SJCRH30 (cell line): ENCODE results near the gene SLC2A8. TPM values are rescaled to one million over a fixed set of nuclear protein-coding genes. Genes with fewer than 3 reads are reported as not detected.

Experiments used
- DNase-seq, 2 experiments: peaks; one replicate each; pipeline ENCODE4 v3.0.0-alpha.2; 2015 to 2020
- H3K27ac ChIP-seq: fragments of 250-450 bp; sonication (Bioruptor Pico); 2 replicates; pipeline ENCODE4 v1.5.1; 2020; ENCODE audit warnings: mild to moderate bottlenecking, moderate library complexity
- H3K27me3 ChIP-seq: fragments of 250-450 bp; sonication (Bioruptor Pico); 2 replicates; pipeline ENCODE4 v1.5.1; 2020; ENCODE audit warnings: mild to moderate bottlenecking, moderate library complexity
- H3K36me3 ChIP-seq: fragments of 250-450 bp; sonication (Bioruptor Pico); 2 replicates; pipeline ENCODE4 v1.5.1; 2020; ENCODE audit warnings: mild to moderate bottlenecking, moderate library complexity
- H3K4me1 ChIP-seq: fragments of 250-450 bp; sonication (Bioruptor Pico); 2 replicates; pipeline ENCODE4 v1.5.1; 2020; ENCODE audit warnings: mild to moderate bottlenecking, moderate library complexity
- H3K4me3 ChIP-seq: fragments of 250-450 bp; sonication (Bioruptor Pico); 2 replicates; pipeline ENCODE4 v1.5.1; 2020; ENCODE audit warnings: mild to moderate bottlenecking, moderate library complexity
- H3K9me3 ChIP-seq: fragments of 250-450 bp; sonication (Bioruptor Pico); replicated peaks from 2 replicates; pipeline ENCODE4 v1.5.1; 2020; ENCODE audit warnings: mild to moderate bottlenecking, moderate library complexity
- total RNA-seq: library from RNA; depleted of rRNA; stranded (reverse); fragments of >200 nt; shearing (Covaris generic); gene quantifications from 2 replicates; pipeline ENCODE4 v1.2.3, GENCODE V29; 2014

Gene SLC2A8
- total RNA-seq, 1 experiment from 2014 or later: 16.7 TPM

DNA sequence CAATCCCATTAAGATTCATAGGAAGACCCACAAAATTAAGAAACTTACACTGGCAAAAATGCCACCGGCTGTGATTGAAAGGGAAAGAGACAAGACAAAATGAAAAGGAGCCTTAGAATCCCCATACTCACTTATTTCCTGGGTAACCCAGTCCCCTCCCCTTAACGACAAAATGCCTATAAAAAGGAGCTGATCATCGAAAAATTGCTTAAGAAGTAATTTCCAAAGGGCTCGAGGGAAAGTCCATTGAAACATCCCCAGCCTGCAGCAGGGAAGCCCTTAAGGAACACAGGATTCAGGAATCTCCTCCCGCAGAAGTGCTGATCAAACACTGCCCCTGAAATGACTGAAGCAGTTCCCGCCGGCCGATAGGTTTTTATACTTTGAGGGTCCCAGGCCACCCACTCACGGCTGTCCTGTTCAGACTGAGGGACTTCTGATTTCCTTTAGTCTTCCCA, 26.5 kb downstream of the SLC2A8 start:
- no peaks in the 10 kb centered on the region for H3K9me3 ChIP-seq
- peaks cover 6% of the 10 kb centered on the region for H3K4me1 ChIP-seq
- peak overlapping the region; percentile 84 for H3K4me3 ChIP-seq
- peak overlapping the region; percentile 82 for H3K27ac ChIP-seq
- DNase-seq: no peak
- H3K27me3 ChIP-seq: no peaks in the 10 kb centered on the region
- peaks cover 2% of the 10 kb centered on the region; the same call in 1 of the 2 replicates for H3K36me3 ChIP-seq

DNA sequence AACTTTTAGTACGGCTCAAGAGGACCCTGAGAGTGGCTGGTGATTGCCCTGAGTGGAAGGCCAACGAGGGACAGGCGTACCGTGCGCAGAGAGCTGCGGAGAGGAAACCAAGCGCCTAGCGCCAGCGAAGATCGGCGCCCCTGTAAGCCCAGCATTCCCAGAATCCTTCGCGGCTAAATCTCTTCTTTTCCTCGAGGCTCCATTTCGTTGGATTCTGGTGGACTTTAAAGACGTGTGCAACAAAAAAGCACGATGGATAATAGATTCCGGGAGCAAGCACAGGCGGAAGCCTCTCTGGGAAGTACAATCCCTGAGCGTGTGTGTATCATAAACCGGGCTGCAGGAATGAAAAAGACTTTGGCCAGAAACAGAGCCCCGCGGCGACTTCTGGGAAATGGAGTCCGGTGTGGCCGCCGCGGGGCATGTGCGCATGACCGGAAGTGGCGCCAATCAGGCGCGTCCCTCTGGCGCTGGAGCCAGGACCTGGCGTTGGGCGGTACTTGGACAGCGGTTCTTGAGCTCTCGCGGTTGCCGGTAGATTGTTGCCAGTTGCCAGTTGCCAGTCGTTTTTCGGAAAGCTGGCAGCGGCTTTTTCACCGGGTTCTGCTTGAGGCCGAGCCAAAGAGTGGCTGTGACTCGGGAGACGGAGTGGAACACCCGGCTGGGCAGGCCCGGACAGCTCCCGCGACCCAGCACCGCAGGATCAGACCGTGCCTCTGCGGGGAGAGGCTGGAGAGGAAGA, 27.1 kb downstream of the SLC2A8 start, which contains the start of gene ZNF79:
Gene ZNF79 (plus strand): TSS at position 449 of the 742 bp plus-strand sequence. CDS start 406 bp downstream, outside the sequence.
- DNase-seq: peak; percentile 93 to 96
- Histone ChIP-seq H3K27me3 (no peaks in the 10 kb centered on the region), H3K4me1 (peaks cover 6% of the 10 kb centered on the region), H3K36me3 (peaks cover 7% of the 10 kb centered on the region; the same call in 1 of the 2 replicates), H3K27ac (peak within 1 kb of the TSS; percentile 82), H3K4me3 (peak within 1 kb of the TSS; percentile 84), H3K9me3 (no peaks in the 10 kb centered on the region)

DNA sequence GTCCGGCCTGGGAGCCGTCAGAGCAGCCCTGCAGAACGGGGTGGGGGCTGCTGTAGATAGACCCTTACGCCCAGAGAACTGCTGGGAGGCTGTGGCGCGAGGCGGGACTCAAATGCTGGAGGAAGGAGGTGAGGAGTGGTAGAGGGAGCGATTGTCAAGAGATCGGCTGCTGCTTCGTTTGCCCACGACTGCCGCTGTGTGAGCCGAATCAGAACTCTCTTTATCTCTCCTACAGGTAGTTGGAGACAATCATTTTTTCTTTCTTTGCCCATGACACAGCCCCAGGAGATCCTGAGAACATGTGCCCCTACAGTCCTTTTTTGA, 27.7 kb downstream of the SLC2A8 start:
- H3K4me1 ChIP-seq: peaks cover 6% of the 10 kb centered on the region
- H3K36me3 ChIP-seq: peaks cover 7% of the 10 kb centered on the region; the same call in 1 of the 2 replicates
- no peaks in the 10 kb centered on the region for H3K9me3 ChIP-seq
- DNase-seq: no peak
- H3K27ac ChIP-seq: peak overlapping the region; percentile 82
- no peaks in the 10 kb centered on the region for H3K27me3 ChIP-seq
- peak overlapping the region; percentile 84 for H3K4me3 ChIP-seq

DNA sequence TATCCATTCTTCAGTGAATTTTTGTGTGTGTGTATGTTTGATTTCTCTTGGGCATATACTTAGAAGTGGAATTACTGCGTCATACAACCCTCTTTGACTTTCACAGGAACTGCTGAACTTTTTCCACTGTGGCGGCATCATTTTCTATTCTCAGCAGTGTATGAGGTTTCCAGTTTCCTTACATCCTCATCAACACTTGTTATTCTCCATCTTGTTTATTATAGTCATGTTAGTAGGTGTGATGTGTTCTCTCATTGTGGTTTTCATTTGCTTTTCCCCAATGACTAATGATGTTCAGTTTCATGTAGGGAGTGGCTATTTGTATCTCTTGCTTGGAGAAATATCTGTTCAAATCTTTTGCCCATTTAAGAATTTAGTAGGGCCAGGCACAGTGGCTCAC, 29.8 kb downstream of the SLC2A8 start:
- peaks cover 18% of the 10 kb centered on the region for H3K36me3 ChIP-seq
- no peak for DNase-seq
- H3K9me3 ChIP-seq: no peaks in the 10 kb centered on the region
- H3K27me3 ChIP-seq: no peaks in the 10 kb centered on the region
- H3K4me1 ChIP-seq: peaks cover 6% of the 10 kb centered on the region
- H3K4me3 ChIP-seq: no peak overlapping the region
- no peak overlapping the region for H3K27ac ChIP-seq

DNA sequence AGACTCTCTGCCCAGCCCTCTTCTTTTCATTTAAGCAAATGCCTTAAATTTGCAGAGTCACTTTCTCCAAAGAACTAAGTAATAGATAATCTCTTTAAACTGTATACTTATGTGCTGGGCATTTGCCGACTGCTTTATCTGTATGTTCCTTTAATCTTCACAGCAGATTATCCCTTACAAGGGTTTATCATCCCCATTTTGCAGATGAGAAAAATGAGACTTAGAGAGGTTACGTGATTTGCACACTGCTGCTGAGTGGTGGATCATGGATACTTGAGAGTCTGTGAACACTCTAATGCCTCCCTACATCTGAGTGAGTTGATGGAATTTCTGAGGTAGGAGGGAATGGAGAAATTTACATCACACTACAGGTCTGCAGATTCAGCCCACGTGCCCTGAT, 31.4 kb downstream of the SLC2A8 start:
- Histone ChIP-seq H3K27me3 (no peaks in the 10 kb centered on the region), H3K36me3 (peaks cover 24% of the 10 kb centered on the region), H3K4me3 (no peak overlapping the region), H3K9me3 (no peaks in the 10 kb centered on the region), H3K27ac (no peak overlapping the region), H3K4me1 (no peaks in the 10 kb centered on the region)
- no peak for DNase-seq

DNA sequence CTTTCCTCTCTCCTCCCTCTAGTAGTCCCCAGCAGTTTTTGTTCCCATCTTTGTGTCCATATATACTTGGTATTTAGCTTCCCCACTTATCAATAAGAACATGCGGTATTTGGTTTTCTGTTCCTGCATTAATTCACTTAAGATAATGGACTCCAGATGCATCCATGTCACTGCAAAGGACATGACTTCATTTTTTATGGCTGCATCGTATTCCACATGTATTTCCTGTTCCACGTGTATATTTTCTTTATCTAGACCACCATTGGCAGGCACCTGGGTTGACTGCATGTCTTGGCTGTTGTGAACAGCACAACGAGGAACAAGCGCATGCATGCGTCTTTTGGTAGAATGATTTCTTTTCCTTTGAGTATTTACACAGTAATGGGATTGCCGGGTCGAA, 33.4 kb downstream of the SLC2A8 start:
- no peak for DNase-seq
- no peak overlapping the region for H3K27ac ChIP-seq
- no peak overlapping the region for H3K4me3 ChIP-seq
- H3K27me3 ChIP-seq: no peaks in the 10 kb centered on the region
- peaks cover 44% of the 10 kb centered on the region for H3K36me3 ChIP-seq
- no peaks in the 10 kb centered on the region for H3K4me1 ChIP-seq
- no peaks in the 10 kb centered on the region for H3K9me3 ChIP-seq

DNA sequence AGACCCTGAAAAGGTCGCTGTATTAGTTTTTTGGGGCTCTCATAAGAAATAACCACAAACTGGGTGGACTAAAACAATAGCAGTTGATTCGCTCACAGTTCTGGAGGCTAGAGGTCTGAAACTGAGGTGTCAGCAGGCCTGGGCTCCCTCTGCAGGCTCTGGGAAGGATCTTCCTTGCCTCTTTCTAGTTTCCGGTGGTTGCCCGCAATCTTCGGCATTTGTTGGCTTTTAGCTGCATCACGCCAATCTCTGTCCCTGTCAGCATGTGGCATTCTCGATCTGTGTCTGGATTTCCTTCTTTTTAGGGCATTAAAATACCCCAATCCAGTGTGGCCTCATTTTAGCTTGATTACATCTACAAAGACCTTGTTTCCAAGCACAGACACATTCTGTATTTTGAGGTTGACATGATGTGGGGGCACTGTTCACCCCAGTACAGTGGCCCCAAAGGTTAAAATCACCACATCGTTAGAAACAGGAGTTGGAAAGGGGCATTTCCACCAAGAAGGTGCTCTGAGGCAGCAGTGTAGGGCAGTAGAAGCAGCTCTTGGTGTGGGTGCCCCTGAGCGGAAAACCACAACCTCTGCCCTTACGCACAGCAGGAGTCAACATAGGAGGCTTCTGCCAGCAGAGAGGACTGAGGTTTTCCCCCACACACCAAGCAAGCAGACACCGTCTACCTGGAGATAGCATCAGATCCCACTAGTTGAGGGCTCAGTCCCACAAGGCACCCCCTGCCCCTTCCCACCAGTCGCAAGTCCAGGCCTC, 40.7 kb downstream of the SLC2A8 start:
- H3K27ac ChIP-seq: no peak overlapping the region
- H3K36me3 ChIP-seq: peaks cover 90% of the 10 kb centered on the region
- H3K9me3 ChIP-seq: no peaks in the 10 kb centered on the region
- no peak overlapping the region for H3K4me3 ChIP-seq
- DNase-seq: no peak
- no peaks in the 10 kb centered on the region for H3K4me1 ChIP-seq
- H3K27me3 ChIP-seq: no peaks in the 10 kb centered on the region

DNA sequence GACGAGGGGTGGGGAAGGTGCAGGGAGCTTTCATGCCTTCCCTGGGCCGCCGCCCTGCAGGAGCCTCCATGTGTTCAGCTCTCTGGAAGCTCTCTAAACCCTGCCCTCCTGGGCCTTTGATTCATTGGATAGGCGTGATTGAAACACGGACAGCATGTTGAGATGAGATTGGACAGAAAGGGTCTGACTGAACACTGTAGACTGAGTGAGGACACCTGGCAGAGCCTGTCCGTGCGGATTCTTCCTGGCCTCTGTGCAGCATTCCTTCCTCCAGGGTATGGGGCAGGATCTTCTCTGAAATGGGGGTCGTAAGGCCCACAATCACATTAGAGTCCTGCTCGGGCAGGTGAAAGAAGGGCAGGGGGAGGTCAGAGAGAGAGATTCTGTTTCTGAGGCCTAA, 41.4 kb downstream of the SLC2A8 start:
- no peaks in the 10 kb centered on the region for H3K4me1 ChIP-seq
- H3K27me3 ChIP-seq: no peaks in the 10 kb centered on the region
- H3K4me3 ChIP-seq: no peak overlapping the region
- DNase-seq: no peak
- H3K36me3 ChIP-seq: peaks cover 91% of the 10 kb centered on the region
- no peak overlapping the region for H3K27ac ChIP-seq
- H3K9me3 ChIP-seq: no peaks in the 10 kb centered on the region

DNA sequence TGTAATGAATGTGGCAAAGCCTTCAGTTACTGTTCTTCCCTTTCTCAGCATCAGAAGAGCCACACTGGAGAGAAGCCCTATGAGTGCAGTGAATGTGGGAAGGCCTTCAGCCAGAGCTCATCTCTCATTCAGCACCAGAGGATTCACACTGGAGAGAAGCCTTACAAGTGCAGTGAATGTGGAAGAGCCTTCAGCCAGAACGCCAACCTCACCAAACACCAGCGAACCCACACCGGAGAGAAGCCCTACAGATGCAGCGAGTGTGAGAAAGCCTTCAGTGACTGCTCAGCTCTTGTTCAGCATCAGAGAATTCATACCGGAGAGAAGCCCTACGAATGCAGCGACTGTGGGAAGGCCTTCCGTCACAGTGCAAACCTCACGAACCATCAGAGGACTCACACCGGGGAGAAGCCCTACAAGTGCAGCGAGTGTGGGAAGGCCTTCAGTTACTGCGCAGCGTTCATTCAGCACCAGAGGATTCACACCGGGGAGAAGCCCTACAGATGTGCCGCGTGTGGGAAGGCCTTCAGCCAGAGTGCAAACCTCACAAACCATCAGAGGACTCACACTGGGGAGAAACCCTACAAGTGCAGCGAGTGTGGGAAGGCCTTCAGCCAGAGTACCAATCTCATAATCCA, 47.4 kb downstream of the SLC2A8 start:
- Histone ChIP-seq H3K4me1 (peaks cover 6% of the 10 kb centered on the region; the same call in 1 of the 2 replicates), H3K9me3 (peaks cover 15% of the 10 kb centered on the region; the same call in 1 of the 2 replicates), H3K4me3 (no peak overlapping the region), H3K27me3 (no peaks in the 10 kb centered on the region), H3K27ac (no peak overlapping the region), H3K36me3 (peaks cover 93% of the 10 kb centered on the region)
- DNase-seq: peak in 1 of 2 experiments; percentile 40

DNA sequence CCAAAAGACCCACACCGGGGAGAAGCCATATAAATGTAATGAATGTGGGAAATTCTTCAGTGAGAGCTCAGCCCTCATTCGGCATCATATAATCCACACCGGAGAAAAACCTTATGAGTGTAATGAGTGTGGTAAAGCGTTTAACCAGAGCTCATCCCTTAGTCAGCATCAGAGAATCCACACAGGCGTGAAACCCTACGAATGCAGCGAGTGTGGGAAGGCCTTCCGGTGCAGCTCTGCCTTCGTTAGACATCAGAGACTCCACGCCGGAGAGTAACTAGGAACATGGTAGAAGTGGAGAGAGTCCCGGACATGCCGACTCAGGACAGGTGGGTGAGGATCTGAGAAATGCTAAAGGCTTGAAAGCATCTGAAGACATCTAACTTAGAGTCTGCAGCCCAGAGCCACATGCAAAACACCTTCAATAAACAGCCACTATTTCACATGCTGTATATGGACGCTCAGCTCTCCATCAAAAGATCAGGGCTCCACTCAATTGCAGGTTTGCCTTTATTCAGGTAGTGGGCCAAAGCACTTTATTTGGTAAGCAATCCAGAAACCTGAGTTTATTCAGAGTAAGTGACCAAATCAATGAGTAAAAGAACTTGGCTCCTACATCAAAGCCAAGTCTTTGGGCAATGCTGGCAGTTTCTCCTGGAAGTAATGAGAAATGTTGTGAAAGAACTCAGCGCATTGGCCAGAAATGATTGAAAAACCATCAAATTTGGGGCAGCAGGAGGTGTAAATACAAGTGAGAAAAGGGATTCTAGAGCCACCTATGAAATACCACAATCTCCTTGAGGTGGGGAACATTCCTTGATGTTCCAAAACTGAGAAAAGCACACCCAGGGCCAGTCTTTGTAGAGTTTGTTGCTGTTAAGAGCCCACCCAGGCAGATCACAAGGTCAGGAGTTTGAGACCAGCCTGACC, 48.2 kb downstream of the SLC2A8 start:
- peak in 1 of 2 experiments; percentile 33 for DNase-seq
- Histone ChIP-seq H3K36me3 (peaks cover 96% of the 10 kb centered on the region), H3K4me1 (peaks cover 6% of the 10 kb centered on the region; the same call in 1 of the 2 replicates), H3K27ac (no peak overlapping the region), H3K9me3 (peaks cover 15% of the 10 kb centered on the region; the same call in 1 of the 2 replicates), H3K4me3 (no peak overlapping the region), H3K27me3 (no peaks in the 10 kb centered on the region)

DNA sequence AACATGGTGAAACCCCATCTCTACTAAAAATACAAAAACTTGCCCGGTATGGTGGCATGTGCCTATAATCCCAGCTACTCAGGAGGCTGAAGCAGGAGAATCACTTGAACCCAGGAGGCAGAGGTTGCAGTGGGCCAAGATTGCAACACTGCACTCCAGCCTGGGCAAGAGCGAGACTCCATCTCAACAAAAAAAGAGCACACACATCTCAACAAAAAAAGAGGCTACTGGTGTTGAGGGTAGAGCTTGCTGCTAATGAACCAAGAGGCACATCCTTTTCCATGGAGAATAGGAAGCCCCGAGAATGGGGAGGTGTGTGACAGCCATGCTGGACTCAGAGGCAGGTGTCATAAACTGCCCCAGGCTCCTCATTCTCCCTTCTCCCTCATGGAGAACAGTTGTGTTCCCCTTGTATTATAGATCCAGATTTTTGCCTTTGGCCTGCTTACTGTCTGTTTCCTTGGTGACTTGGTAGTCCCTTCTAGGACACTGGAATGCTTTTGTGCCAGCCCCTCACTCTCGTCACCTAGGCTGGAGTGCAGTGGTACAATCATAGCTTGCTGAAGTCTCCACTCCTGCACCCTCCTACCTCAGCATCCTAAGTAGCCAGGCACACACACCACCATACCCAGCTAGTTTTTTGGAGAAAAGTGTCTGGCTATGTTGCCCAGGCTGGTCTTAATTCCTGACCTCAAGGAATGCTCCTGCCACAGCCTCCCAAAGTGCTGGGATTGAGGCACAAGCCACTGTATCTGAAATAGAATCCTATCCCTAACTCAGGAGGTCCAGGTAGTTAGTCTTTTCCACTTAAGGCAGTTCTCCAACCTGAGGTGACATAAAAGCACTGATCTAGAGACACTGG, 49.1 kb downstream of the SLC2A8 start:
- Histone ChIP-seq H3K27ac (no peak overlapping the region), H3K9me3 (peaks cover 15% of the 10 kb centered on the region; the same call in 1 of the 2 replicates), H3K27me3 (no peaks in the 10 kb centered on the region), H3K4me1 (peaks cover 6% of the 10 kb centered on the region; the same call in 1 of the 2 replicates), H3K4me3 (no peak overlapping the region), H3K36me3 (peaks cover 96% of the 10 kb centered on the region)
- peak in 1 of 2 experiments; percentile 53 for DNase-seq

DNA sequence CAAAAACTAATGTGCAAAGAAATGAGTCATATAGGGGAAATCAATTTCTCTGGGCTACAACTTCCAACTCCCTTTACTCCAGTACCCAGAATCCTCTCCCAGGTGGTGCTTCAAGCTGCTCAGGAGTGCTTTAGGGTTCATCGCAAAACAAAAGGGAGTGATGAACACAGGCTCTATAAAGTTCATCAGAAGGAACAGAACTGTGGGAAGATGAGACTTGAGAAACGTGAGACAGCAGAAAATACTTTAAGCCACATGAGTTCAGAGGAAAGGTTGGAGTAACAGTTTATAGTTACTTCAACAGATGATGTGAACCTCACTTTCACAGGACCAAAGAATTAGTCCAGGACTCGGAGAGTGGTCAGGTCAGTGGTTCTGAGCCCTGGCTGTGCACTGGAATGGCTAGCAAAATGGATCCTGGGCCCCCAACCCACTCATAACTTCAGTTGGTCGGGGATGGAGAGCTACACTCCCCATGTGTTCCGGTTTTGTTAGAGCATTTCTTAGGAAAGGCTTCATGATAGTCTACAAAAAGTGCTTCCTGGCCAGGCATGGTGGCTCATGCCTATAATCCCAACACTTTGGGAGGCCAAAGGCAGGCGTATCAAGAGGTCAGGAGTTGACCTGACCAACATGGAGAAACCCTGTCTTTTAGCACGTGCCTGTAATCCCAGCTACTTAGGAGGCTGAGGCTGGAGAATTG, 49.9 kb downstream of the SLC2A8 start:
- Histone ChIP-seq H3K9me3 (peaks cover 15% of the 10 kb centered on the region; the same call in 1 of the 2 replicates), H3K27me3 (no peaks in the 10 kb centered on the region), H3K36me3 (peaks cover 88% of the 10 kb centered on the region), H3K4me1 (peaks cover 6% of the 10 kb centered on the region; the same call in 1 of the 2 replicates), H3K4me3 (no peak overlapping the region), H3K27ac (no peak overlapping the region)
- peak in 1 of 2 experiments; percentile 34 for DNase-seq
